GDM1 (cell line): ENCODE results near the gene POU6F1.

Source experiments
- DNase-seq: peaks from one replicate; lab custom pipeline; 2025; lab: John Stamatoyannopoulos, UW

The POU6F1 gene

GRCh38 chr12:51197736-51198567 lies 19.9 kb downstream of the POU6F1 start:
- no peak for DNase-seq

- DNase-seq, result no peak
Observed at GRCh38 chr12:51196547-51196946, 21.3 kb downstream of the POU6F1 start.

GRCh38 chr12:51195841-51196240 lies 22.0 kb downstream of the POU6F1 start:
- DNase-seq, result no peak

- DNase-seq, result no peak
Observed at GRCh38 chr12:51192284-51192671, 25.6 kb downstream of the POU6F1 start.

GRCh38 chr12:51191516-51192283 lies 26.2 kb downstream of the POU6F1 start:
- DNase-seq, result no peak

GRCh38 chr12:51190820-51191219 lies 27.0 kb downstream of the POU6F1 start:
- no peak for DNase-seq

GRCh38 chr12:51189790-51190355 lies 28.0 kb downstream of the POU6F1 start:
- DNase-seq, result no peak

- no peak for DNase-seq
Observed at GRCh38 chr12:51188359-51189051, 29.4 kb downstream of the POU6F1 start.

GRCh38 chr12:51187370-51187987 lies 30.4 kb downstream of the POU6F1 start:
- no peak for DNase-seq

- DNase-seq, result no peak
Observed at GRCh38 chr12:51186465-51187085, 31.3 kb downstream of the POU6F1 start.

GRCh38 chr12:51185171-51185717 lies 32.6 kb downstream of the POU6F1 start:
- no peak for DNase-seq

GRCh38 chr12:51183816-51184215 lies 34.0 kb downstream of the POU6F1 start:
- DNase-seq, result no peak

- DNase-seq, result no peak
Observed at GRCh38 chr12:51183349-51183748, 34.5 kb downstream of the POU6F1 start.

GRCh38 chr12:51181558-51181957 lies 36.3 kb downstream of the POU6F1 start:
- DNase-seq, result no peak

- DNase-seq, result no peak
Observed at GRCh38 chr12:51177897-51178296, 40.0 kb downstream of the POU6F1 start.

GRCh38 chr12:51174501-51174900 lies 43.4 kb downstream of the POU6F1 start:
- no peak for DNase-seq

- peak; percentile 92 for DNase-seq
Observed at GRCh38 chr12:51172515-51173431, 45.1 kb downstream of the POU6F1 start, which contains the start of gene TFCP2. Gene TFCP2 (minus strand): TSS chr12:51173135. CDS start chr12:51172422, 713 bp downstream.

- DNase-seq, result no peak
Observed at GRCh38 chr12:51171884-51172514, 45.9 kb downstream of the POU6F1 start.

- DNase-seq, result no peak
Observed at GRCh38 chr12:51163795-51164194, 54.1 kb downstream of the POU6F1 start.
